GM19043 (cell line): ENCODE data around the gene HBZ.
"Not testable (repeated sequence)": the region's sequence is repeated elsewhere in the genome, so short reads cannot be mapped to it uniquely, and the experiment has no call there.

Experiments
- ATAC-seq: cut with Tn5 transposase; IDR thresholded peaks from one replicate; pipeline ENCODE4 v1.9.1; 2021; ENCODE audit warnings: low read depth; ENCODE audit not compliant: unreplicated experiment

Gene HBZ

GRCh38 chr16:132120-132519, 20.3 kb upstream of the HBZ start:
- ATAC-seq: no peak

- no peak for ATAC-seq
Observed at GRCh38 chr16:133716-134115, 18.7 kb upstream of the HBZ start.

- no peak for ATAC-seq
Observed at GRCh38 chr16:138049-138417, 14.4 kb upstream of the HBZ start.

GRCh38 chr16:140175-140857, 12.1 kb upstream of the HBZ start:
- ATAC-seq: no peak

GRCh38 chr16:142405-142967, 10.0 kb upstream of the HBZ start:
- no peak for ATAC-seq

- no peak for ATAC-seq
Observed at GRCh38 chr16:143047-143446, 9.4 kb upstream of the HBZ start.

- ATAC-seq: no peak
Observed at GRCh38 chr16:143456-143855, 9.0 kb upstream of the HBZ start.

- ATAC-seq: no peak
Observed at GRCh38 chr16:144797-145252, 7.6 kb upstream of the HBZ start.

GRCh38 chr16:146646-147045, 5.8 kb upstream of the HBZ start:
- ATAC-seq: no peak

GRCh38 chr16:149024-149660, 3.3 kb upstream of the HBZ start:
- no peak for ATAC-seq

- ATAC-seq: not testable (repeated sequence)
Observed at GRCh38 chr16:153129-153521, 681 bp downstream of the HBZ start.

- ATAC-seq: not testable (repeated sequence)
Observed at GRCh38 chr16:153550-154216, 1.2 kb downstream of the HBZ start.

- ATAC-seq: no peak
Observed at GRCh38 chr16:154217-155030, 2.0 kb downstream of the HBZ start.

GRCh38 chr16:155031-155398, 2.6 kb downstream of the HBZ start:
- no peak for ATAC-seq

- ATAC-seq: no peak
Observed at GRCh38 chr16:159136-159849, 6.8 kb downstream of the HBZ start.

- ATAC-seq: not testable (repeated sequence)
Observed at GRCh38 chr16:160242-160641, 7.8 kb downstream of the HBZ start.

GRCh38 chr16:160691-161190, 8.3 kb downstream of the HBZ start:
- ATAC-seq: no peak

- no peak for ATAC-seq
Observed at GRCh38 chr16:162271-162991, 10.0 kb downstream of the HBZ start.

- not testable (repeated sequence) for ATAC-seq
Observed at GRCh38 chr16:163139-163538, 10.7 kb downstream of the HBZ start.
